PC-9 (cell line): Measurements from ENCODE around the gene ERC2. TPM values are rescaled to one million over a fixed set of nuclear protein-coding genes. Genes with fewer than 3 reads are reported as not detected.

Experiments
- BruUV-seq: library from RNA; stranded (reverse); fragments of 400-500 nt; replicated peaks from 2 replicates; lab custom pipeline; 2021; lab: Mats Ljungman, UMichigan
- CTCF ChIA-PET: fragments of 300-600 bp; sonication (Branson Sonifier 250); formaldehyde crosslinking; loops from one replicate; lab custom pipeline; 2022; ENCODE audit warnings: antibody characterized with exemption; lab: Charles Lee
- POLR2A ChIA-PET: fragments of 300-600 bp; sonication (Branson Sonifier 250); formaldehyde crosslinking; loops from one replicate; lab custom pipeline; 2022; ENCODE audit warnings: antibody characterized with exemption; ENCODE audit not compliant: unreplicated experiment; lab: Charles Lee
- DNase-seq, 2 experiments: peaks; one replicate each; pipeline versions ENCODE4 v3.0.0 to v3.0.0-alpha.2; 2015 to 2022; ENCODE audit warnings: mixed read lengths in 1 of 2
- H2AFZ ChIP-seq: fragments of 200-600 bp; sonication (generic); 2 replicates; pipeline ENCODE4 v1.8.1; 2017; ENCODE audit warnings: antibody characterized with exemption
- H3F3A ChIP-seq: fragments of 200-600 bp; sonication (generic); 2 replicates; pipeline ENCODE4 v1.8.1; 2017; ENCODE audit warnings: antibody characterized with exemption, mild to moderate bottlenecking, low read depth; ENCODE audit not compliant: insufficient read depth
- H3K27ac ChIP-seq: fragments of 200-600 bp; sonication (generic); 2 replicates; pipeline ENCODE4 v1.6.1; 2016; ENCODE audit warnings: mixed run types
- H3K27me3 ChIP-seq: fragments of 200-600 bp; sonication (generic); 2 replicates; pipeline ENCODE4 v1.6.1; 2016; ENCODE audit warnings: low read depth, mixed run types; ENCODE audit not compliant: insufficient read depth
- H3K36me3 ChIP-seq: fragments of 200-600 bp; sonication (generic); 2 replicates; pipeline ENCODE4 v1.6.1; 2016; ENCODE audit warnings: low read depth, mixed run types
- H3K4me1 ChIP-seq: fragments of 200-600 bp; sonication (generic); replicated peaks from 2 replicates; pipeline ENCODE4 v1.6.1; 2016; ENCODE audit warnings: mixed run types; ENCODE audit not compliant: insufficient read depth
- H3K4me2 ChIP-seq: fragments of 200-600 bp; sonication (generic); 2 replicates; pipeline ENCODE4 v1.6.1; 2017; ENCODE audit warnings: mixed run types
- H3K4me3 ChIP-seq: fragments of 200-600 bp; sonication (generic); 2 replicates; pipeline ENCODE4 v1.6.1; 2016; ENCODE audit warnings: mixed run types
- H3K79me2 ChIP-seq: fragments of 200-600 bp; sonication (generic); 2 replicates; pipeline ENCODE4 v1.6.1; 2017; ENCODE audit warnings: low read depth, mixed run types
- H3K9me2 ChIP-seq: fragments of 200-600 bp; sonication (generic); 2 replicates; pipeline ENCODE4 v1.8.1; 2017; ENCODE audit warnings: mild to moderate bottlenecking; ENCODE audit not compliant: insufficient read depth
- H3K9me3 ChIP-seq: fragments of 200-600 bp; sonication (generic); 2 replicates; pipeline ENCODE4 v1.8.1; 2016; ENCODE audit warnings: low read depth; ENCODE audit not compliant: insufficient read depth
- H4K20me1 ChIP-seq: fragments of 200-600 bp; sonication (generic); 2 replicates; pipeline ENCODE4 v1.8.1; 2017; ENCODE audit not compliant: insufficient read depth
- EZH2 ChIP-seq: fragments of 200-600 bp; sonication (generic); IDR thresholded peaks from 2 replicates; pipeline ENCODE4 v1.8.0; 2017; ENCODE audit warnings: antibody characterized with exemption, low read depth
- intact Hi-C: fragments of 100-400 bp; cut with micrococcal nuclease; formaldehyde crosslinking; loops from one replicate; pipeline ENCODE4 v1.10.0; 2022; ENCODE audit not compliant: unreplicated experiment
- total RNA-seq: library from RNA; stranded (reverse); gene quantifications from 2 replicates; pipeline ENCODE4 v1.2.3, GENCODE V29; 2021
- TF ChIP-seq, protein P1 (sequence below): fragments of 200-600 bp; sonication (generic); conservative IDR thresholded peaks from 2 replicates; pipeline ENCODE4 v1.6.1; 2017; ENCODE audit warnings: mixed run types, antibody characterized with exemption, mild to moderate bottlenecking, moderate library complexity

ERC2 gene
- total RNA-seq, 1 experiment from 2014 or later = 1.4 TPM

DNA sequence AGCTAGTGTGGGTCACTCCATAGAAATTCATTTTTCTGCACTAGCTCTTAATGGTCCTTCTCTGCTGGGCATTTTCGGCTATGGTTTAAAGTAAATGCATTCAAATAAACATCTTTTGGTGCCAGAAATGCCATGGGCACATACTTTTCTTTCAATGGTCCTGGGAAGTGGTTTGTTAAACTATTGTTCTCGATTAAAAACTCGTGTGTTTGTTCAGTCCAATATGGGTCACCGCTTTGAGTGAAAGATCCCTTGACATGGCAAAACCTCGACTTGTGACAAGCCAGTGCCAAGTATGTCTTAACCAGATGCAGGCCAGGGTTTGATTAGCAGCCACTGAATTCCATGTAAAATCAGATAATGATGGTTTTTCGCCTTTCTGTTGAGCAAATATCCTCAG is 649.3 kb downstream of the ERC2 start:
- Histone ChIP-seq H3K4me3 (no peak overlapping the region), H3K9me2 (no peaks in the 10 kb centered on the region), H3K4me2 (no peak overlapping the region), H2AFZ (no peak overlapping the region), H3K79me2 (no peaks in the 10 kb centered on the region), H3K4me1 (no peaks in the 10 kb centered on the region), H3K27ac (no peak overlapping the region), H4K20me1 (no peaks in the 10 kb centered on the region), H3K9me3 (no peaks in the 10 kb centered on the region), H3K36me3 (no peaks in the 10 kb centered on the region), H3F3A (no peaks in the 10 kb centered on the region), H3K27me3 (no peaks in the 10 kb centered on the region)
- ChIA-PET CTCF (no interaction called here), POLR2A (interaction anchor here (0.6 kb wide), 1 partner anchor 135 kb away, joined by 4 read pairs; no protein-coding TSS in a partner anchor)
- TF ChIP-seq, protein P1, sequence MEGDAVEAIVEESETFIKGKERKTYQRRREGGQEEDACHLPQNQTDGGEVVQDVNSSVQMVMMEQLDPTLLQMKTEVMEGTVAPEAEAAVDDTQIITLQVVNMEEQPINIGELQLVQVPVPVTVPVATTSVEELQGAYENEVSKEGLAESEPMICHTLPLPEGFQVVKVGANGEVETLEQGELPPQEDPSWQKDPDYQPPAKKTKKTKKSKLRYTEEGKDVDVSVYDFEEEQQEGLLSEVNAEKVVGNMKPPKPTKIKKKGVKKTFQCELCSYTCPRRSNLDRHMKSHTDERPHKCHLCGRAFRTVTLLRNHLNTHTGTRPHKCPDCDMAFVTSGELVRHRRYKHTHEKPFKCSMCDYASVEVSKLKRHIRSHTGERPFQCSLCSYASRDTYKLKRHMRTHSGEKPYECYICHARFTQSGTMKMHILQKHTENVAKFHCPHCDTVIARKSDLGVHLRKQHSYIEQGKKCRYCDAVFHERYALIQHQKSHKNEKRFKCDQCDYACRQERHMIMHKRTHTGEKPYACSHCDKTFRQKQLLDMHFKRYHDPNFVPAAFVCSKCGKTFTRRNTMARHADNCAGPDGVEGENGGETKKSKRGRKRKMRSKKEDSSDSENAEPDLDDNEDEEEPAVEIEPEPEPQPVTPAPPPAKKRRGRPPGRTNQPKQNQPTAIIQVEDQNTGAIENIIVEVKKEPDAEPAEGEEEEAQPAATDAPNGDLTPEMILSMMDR = no peak
- TF ChIP-seq EZH2 = no peak
- peak in 1 of 2 experiments; percentile 43 for DNase-seq
- BruUV-seq = no TSS peak
- intact Hi-C loops = no loop called here

DNA sequence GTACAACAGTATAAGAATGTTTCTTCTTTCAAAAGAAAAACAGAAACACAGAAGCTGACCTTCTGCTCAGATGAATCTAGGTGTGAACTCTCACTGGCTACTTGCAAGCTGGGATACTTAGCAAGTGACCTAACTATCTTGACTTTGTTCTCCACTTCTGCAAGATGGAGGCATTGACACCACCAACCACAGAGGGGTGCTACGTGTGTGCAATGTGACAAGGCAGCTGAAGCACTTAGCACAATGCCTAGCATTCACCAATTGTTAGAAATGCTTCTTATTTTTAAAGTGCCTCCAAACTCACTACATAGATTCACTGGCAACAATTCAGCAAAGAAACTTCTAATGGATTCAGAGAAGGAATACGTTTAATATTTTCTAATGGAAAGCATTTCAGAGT is 649.8 kb downstream of the ERC2 start:
- intact Hi-C loops = no loop called here
- no peaks in the 10 kb centered on the region for H3K79me2 ChIP-seq
- H3K27ac ChIP-seq = no peak overlapping the region
- ChIA-PET POLR2A (interaction anchor here (0.6 kb wide), 1 partner anchor 135 kb away, joined by 4 read pairs; no protein-coding TSS in a partner anchor), CTCF (no interaction called here)
- H2AFZ ChIP-seq = no peak overlapping the region
- BruUV-seq = no TSS peak
- TF ChIP-seq, protein P1 = no peak
- no peak for TF ChIP-seq EZH2
- no peaks in the 10 kb centered on the region for H3K36me3 ChIP-seq
- H3K4me1 ChIP-seq = no peaks in the 10 kb centered on the region
- DNase-seq = no peak
- no peaks in the 10 kb centered on the region for H3K9me3 ChIP-seq
- H3K4me2 ChIP-seq = no peak overlapping the region
- H3K9me2 ChIP-seq = no peaks in the 10 kb centered on the region
- no peaks in the 10 kb centered on the region for H3F3A ChIP-seq
- no peaks in the 10 kb centered on the region for H3K27me3 ChIP-seq
- no peak overlapping the region for H3K4me3 ChIP-seq
- H4K20me1 ChIP-seq = no peaks in the 10 kb centered on the region

DNA sequence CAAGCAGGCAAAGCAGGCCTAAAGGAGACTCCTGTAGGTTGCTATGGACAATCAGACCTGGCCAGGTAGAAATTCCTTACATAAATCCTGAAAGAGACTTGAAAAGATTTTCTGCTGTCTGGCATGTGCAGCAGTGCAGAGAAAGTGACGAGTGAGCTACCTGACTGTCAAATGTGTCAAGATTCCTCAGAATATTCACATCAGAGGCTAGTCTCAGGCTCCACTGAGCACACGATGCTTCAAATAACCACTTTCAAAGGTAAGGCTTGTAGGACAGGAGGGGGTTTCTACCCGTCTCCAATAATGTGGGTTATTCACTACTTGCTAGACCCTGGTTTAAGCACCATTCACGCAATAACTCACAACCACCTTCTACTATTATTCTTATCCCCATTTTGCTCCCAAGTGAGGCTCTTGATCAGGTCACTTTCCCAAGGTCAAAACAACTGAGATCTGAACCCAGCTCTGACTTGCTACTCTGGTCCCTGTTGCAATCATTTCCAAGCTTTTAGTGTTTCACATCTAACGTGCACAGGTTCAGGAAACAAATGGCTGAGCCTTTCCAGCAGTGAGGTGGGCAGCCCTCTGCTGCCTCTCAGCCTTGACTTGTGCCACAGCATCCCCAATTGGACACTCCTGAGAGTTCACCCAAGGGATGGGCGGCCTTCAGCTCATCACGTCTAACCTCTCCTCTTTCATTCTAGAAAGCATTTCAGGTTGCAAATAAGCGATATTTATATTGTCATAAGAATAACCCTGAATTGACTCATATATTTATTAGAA is 651.3 kb downstream of the ERC2 start:
- H3K9me3 ChIP-seq = no peaks in the 10 kb centered on the region
- H2AFZ ChIP-seq = no peak overlapping the region
- DNase-seq = no peak
- no peak overlapping the region for H3K4me3 ChIP-seq
- no peak overlapping the region for H3K4me2 ChIP-seq
- H3K4me1 ChIP-seq = 0 out of 2 replicates have a peak, but pooled peaks cover 7% of the 10 kb centered on the region
- intact Hi-C loops = no loop called here
- H3K79me2 ChIP-seq = no peaks in the 10 kb centered on the region
- no peaks in the 10 kb centered on the region for H3F3A ChIP-seq
- no peaks in the 10 kb centered on the region for H3K36me3 ChIP-seq
- H3K9me2 ChIP-seq = no peaks in the 10 kb centered on the region
- no peaks in the 10 kb centered on the region for H3K27me3 ChIP-seq
- H4K20me1 ChIP-seq = no peaks in the 10 kb centered on the region
- CTCF ChIA-PET = no interaction called here
- no peak overlapping the region for H3K27ac ChIP-seq
- no peak for TF ChIP-seq EZH2
- TF ChIP-seq, protein P1 = no peak
- no TSS peak for BruUV-seq
- POLR2A ChIA-PET = interaction anchor here (0.5 kb wide), 1 partner anchor 220 kb away, joined by 8 read pairs; no protein-coding TSS in a partner anchor
